Measurements from ENCODE around the gene FBN2.

The FBN2 gene

DNA sequence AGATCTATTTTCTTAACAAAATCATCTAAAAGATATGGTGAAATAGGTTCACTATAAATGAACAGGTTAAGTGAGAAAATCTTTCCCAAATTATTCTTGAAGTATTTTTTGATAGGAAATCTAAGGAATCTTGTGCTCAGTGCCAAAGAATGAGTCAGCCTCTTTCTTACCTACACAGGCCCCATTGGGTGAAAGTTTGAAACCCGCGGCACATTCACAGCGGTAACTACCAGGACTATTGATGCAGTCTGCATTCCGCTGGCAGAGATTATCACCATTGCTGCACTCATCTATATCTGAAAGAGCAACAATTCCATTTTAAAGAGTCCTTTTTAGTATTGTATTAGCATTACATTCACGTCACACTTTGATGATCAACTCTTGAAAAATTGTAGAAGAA lies 232.7 kb downstream of the FBN2 start:
- DNase-seq (ENCODE audit: low spot score) = no peak

DNA sequence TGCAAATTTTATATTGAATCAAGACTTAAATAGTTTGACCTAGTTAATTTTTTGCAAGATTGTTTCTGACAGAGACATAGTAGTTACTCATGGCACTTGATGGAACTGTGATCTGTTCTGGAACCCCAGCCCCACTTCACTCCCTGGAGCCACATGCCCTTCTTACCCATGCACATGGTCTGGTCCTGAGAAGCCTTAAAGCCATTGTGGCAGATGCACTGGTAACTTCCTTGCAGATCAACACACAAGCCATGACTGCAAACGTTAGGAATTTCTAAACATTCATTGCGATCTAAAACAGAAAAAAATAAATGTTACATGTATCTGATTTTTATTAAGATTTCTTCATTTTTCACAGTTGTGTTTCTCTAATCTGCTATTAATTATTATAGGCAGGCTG lies 233.3 kb downstream of the FBN2 start:
- DNase-seq (ENCODE audit: low spot score) = no peak

DNA sequence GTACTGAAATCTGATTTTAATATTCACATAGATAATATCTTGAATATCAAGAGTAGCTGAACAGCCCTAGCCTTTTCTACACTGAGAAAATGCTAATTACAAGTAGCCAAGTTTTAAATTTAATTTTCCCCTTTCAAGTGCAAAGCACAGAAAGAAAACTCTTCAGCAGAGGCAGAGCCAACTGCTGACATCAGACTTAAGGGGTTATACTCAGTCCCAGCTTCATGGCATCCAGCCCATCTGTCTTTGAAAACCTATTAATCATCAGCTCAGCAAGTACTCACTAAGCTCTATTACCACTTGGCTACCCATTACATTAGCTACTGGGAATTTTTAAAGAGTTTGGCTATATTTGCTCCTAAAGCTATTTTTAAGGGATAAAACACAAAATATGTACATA lies 234.0 kb downstream of the FBN2 start:
- no peak for DNase-seq (ENCODE audit: low spot score)

DNA sequence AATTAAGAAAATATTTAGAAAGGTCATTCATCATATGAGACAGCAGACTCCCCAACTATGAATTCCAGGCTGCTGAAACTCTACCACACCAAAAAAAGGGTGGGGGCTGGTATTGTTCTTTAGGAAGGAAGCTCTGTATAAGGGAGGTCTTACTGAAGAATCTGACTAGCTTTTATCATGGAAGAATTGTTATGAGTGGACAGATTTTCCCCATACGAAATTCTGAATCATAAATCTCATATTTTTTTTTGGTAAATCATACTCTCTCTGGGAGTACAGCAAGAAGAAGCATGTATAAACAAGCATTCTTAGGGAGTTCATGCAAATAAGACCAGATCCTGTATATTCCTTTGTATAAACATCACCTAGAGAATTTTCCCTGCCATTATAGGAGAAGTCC lies 234.5 kb downstream of the FBN2 start:
- DNase-seq (ENCODE audit: low spot score) = no peak

DNA sequence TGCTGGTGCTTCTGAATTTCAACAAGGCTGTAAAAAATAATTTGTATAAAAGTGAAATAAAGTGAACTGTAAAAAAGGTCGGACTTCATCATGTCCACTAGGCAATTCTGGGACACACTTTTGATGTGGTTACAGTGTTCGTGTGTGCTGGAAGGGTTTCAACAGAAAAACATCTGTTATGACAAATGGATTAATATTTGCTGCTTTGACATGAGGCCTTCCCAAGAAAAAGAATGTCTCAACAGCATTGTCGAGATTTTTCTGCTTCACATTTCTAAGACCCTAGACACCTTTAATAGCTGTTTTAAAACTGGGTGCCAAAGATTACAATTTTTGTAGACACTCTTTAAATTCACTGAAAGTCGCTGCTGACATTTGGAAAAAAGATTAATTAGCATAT lies 237.9 kb downstream of the FBN2 start:
- DNase-seq (ENCODE audit: low spot score) = no peak

DNA sequence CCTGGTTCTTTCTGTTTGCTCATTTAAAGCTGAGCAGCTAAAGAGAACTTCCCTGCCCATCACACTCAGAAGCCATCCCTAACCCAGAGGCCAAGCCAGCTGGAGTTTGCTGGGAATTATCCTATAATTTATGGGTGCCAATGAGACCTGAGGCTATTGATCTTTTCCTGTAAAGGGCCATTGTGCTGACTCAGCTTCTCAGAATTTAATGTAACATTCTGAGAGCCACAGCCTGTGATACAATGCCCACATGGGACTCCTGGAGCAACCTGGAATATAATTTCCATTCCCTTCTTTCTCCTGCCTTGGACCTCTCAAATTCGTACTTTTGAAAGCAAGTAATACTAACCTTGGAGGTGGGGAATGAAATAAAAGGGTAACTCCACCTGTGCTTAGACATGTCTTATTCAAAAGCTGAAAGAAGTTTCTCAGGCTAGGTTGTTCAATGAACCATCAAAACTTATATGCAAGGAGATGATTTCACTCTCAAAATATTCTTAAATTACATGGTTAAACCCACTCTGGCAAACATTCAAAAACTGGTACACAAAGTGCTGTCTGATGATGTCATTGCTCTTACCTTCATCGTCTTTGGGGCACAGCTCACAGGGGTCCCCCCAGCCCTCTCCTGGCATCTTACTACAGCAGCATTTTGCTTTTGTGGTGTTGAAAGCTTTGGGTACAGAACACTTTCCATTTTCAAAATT lies 247.7 kb downstream of the FBN2 start:
- no peak for DNase-seq (ENCODE audit: low spot score)

DNA sequence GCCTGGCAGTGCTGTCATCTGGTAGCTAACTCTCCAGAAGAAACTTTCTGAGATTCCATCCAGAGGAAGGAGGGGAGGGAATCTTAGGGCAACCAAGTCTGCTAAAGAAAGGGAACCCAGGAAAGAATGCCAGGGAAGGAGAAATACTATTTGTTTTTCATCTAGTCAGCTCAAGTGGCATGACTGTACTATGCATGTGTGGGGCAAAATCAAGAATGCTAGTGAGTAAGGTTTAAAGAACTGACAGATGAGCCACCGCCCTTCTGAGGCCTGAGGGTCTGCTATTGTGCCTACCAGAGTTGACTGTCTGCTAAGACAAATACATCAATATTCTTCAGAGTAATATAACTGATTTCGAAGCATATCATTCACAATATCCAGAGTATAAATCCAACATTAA lies 250.3 kb downstream of the FBN2 start:
- DNase-seq (ENCODE audit: low spot score) = no peak

DNA sequence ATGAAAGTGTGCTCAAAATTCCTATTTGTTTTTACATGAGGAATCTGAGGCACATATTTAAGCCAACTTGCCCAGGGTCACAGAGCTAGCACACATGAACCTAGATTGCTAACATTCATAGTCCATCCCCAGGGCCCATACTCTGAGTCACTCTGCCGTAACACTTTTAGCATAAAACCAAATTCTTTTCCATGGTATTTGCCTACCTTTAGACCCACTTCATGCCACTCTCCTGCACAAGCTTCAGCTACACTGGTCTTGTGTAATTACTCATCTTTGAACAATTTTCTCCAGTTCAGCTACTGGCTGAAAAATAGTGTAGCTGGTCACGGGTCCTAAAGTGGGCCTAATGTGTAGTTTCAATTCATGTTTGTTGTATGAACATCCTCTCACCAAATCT lies 253.8 kb downstream of the FBN2 start:
- DNase-seq (ENCODE audit: low spot score) = no peak

DNA sequence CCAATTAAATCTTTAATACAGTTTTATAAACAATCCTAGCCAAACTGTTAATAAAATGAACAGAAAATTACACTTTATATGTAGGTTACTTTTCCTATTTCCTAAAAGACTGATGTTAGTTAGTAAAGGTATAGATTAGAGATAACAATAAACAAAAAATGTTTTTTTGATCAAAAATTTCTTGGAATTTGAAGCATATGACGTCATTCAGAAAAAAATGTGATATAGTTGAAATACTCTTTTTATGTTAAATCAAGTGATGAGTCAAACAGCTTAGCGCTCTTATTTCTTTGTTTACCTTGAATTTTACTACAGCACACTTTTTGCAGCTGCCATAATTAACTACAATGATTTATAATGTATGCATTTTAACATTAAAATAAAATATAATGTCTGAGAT lies 258.7 kb downstream of the FBN2 start:
- DNase-seq (ENCODE audit: low spot score) = no peak

DNA sequence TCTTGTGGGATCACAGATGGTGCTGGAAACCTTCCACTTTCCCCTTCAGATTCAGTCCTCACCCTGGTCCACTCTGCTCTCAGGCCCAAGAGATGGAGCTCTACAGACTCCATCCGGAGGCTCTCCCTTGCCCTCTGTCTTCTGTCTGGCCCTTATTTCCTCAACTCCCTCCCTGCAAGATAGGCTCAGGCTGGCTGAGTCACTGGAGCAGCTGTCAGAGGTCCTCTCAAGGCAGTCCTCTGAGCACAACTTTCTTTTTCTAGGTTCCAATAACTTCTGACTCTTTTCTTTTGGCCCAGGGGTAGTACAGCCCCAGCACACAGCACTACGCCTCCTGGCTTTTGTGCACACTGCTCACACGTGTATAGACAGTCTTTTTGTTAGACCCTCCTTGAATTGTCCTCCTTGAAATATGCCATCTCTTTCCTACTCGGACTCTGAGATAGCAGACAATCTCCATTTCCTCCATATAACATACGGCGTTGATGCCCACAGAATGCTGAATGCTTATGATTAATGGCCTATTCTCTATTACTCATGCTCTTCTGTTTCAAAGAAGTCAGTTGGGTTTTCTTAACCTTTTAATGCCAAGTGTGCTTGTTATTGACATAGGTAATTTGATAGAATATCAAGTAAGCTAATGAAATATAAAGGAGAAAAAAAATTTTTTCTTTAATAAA lies 261.4 kb downstream of the FBN2 start:
- DNase-seq (ENCODE audit: low spot score) = no peak

DNA sequence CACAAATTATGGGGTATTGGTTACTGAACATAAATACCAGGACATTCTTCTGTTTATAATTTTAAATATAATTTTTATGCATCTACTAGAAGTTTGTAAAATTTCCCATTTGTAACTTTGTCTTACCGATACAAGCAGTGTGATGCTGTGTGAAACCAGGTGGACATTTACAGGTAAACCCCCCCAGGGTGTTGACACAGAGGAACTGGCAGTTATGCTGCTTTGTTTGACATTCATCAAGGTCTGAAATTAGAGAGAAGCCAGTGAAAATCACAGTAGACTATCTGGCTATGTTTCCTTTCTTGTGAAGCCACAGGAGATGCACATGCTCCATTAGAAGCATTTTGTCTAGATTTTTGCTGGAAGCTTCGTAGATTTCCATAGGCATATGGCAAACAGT lies 263.6 kb downstream of the FBN2 start:
- DNase-seq (ENCODE audit: low spot score) = no peak

DNA sequence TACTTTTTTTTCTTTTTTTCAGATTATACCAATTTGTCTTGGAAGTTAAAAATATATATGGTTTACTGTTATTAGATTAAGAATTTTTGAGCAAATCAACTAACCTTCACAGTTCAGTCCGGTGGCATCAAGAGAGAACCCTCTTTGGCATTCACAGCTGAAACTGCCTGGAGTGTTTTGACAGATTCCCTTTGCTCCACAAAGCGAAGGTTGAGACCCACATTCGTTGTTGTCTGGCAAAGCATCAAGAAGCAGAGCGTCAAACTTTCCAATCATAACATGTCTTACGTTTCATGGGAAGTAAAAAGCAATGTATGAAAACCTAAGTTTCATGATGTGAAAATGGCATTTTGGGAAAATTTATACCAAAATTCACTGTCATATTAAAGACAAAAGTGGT lies 264.3 kb downstream of the FBN2 start:
- DNase-seq (ENCODE audit: low spot score) = no peak

DNA sequence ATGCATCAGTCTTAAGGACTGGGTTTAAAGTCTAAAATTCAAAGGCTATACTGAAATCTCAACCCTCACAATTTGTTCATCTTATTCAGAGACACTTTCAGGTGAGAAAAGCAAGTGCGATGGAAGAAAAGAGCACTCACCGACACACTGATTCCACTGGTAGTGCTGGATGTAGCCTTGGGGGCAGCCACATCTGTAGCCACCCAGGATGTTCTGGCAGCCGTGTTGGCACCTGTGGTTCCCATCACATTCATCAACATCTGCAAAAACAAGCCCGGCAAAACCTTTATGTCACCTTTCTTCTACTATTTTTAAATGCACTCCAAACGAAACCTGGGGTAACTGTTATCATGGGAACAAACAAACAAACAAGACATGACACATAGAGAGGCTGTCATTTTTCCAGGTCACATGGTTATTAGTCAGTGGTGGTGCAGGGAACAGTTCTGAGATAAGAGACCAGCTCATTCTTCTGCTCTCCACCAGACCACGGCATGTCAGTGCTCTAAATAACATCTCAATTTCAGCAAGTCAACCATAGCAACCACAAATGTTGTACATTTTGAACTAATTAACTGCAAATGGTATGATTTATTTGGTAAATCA lies 266.1 kb downstream of the FBN2 start:
- DNase-seq (ENCODE audit: low spot score) = no peak

DNA sequence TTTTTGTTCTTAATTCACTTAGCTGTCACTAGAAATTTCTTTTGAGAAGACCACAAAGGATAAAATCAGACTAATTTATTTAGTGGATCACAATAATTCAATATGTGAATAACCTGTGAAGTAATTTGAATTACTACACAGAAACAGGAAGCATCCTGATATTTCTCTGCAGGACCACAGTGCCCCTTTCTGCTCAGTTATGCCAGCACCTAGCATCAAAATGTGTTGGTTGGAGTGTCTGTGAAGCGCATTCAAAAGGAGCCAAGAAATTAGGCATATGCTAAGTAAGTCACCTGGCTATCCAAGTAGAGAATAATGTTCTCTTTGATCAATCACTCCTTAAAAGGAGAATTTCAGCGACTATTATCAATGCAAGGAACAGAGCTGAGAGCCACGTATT lies 267.0 kb downstream of the FBN2 start:
- no peak for DNase-seq (ENCODE audit: low spot score)

DNA sequence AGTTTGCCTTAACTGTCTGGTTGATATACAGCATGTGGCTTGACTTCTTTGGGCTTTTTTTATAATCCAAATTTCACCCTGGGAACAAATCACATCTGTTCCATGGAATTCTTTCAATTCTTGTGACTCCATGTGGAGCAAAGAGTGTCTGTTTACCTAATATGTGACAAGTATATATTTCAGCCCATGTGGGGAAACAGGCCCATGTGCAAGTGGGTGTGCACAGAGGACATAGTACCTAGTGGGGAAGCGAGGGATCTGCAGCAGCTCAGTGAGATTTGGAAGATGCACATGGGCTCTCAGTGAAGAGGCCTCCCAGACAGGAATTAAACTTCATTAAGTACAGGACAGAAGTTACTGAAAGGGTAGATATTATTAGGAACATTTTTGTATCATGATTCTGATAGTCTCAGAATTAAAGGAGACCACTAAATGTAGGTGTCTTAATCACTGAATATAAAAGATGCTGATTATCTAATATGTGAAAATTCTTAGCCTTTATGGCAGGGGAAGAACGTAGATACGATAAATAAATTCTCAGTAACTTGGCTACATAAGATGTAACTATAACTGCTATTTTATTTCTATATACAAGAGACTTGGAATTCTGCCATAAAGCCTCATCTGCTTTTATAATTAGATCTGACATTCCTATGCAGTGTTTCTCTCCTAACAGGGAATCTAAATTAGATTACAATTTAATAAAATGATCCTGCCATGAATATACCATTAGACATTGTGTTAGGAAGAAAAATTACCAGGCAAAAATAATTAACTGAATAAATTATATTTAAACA lies 273.3 kb downstream of the FBN2 start:
- no peak for DNase-seq (ENCODE audit: low spot score)

DNA sequence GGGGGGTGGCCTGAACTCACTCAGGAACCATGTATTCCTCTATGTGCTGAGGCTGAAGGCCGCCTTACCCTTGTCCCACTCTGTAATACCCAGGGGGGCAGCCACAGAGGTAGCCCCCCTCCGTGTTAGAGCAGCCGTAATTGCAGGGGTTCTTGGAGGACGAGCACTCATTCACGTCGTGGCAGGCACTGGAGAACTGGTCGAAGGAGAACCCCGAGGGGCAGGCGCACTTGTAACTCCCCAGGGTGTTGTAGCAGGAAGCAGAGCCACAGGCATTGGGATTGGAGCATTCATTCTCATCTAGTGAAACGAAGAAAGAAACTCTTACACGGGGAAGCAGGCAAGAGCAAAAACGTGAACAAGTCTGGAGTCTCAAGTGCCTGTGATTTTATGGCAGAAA lies 274.7 kb downstream of the FBN2 start:
- no peak for DNase-seq (ENCODE audit: low spot score)

DNA sequence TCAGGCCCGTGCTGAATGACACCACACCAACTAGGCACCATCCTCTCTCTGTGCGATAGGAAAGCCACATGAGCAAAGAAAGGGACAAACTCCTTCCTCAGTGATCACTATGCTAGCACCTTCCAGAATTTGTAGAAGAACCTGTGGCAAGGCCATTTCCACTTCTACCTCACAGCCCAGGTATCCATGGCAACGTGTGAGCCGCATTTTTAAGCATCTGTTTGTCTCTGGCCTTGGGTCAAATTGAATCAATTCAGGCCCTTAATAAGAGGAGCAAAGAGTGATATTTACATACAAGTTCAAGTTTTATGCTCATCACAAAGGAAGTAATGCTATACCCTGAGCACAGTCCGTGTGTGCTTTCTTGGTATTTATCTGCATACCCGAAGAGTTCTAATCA lies 275.1 kb downstream of the FBN2 start:
- DNase-seq (ENCODE audit: low spot score) = no peak

DNA sequence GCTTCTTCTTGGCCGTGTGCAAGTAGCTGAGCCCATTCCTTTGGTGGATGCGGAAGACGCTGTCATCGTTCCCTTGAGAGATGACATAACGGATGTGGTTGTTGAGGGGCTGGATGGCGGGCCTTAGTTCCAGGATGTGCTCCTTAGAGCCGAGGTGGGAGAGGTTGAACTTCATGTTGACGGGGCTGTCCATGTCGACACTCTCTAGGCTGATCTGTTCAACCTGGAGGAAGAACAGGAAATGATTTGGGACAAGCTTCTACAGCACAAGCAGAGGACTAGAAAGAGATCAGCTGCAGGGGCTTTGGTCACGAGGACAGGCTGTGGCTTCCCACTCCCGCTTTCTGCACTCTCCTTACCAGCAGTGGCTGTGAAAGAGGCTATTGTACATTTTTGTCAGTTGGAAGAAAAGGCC lies 278.4 kb downstream of the FBN2 start:
- no peak for DNase-seq (ENCODE audit: low spot score)

DNA sequence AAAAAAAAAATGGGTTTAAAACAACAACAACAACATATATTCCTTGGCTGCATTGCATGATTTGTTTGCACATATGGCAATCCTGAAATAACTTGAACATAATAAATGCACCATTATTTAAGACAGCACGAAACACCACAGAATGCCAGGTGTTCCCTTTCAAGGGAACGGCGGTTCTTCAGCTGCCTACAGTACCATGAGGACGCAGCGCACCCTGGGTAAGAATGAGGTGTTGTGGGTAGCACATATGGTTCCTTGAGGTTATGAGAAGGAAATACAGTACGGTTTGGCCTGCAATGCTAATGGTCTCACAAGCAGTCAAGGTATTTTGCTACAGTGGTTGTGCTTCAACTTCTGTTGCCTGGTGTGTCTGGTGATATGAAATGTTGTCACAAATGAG lies 279.7 kb downstream of the FBN2 start:
- no peak for DNase-seq (ENCODE audit: low spot score)

DNA sequence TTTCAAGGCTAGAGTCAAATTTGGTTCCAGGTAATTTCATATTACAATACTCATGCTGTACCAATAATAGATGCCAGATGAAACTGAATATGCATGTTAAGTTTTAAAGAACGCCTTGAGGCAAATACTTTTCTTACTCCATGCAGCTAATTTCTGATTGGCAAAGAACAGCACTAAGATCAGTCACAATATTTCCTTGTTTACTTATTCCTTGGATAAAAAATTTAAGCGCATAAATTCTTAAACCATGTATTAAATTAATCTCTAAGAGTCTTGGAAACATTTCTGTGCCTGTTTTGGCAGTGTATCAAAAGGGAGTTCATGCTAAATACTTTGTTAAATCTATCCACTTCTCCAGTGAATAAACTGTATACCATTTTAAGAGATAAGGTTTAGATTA lies 281.0 kb downstream of the FBN2 start:
- DNase-seq (ENCODE audit: low spot score) = no peak

DNA sequence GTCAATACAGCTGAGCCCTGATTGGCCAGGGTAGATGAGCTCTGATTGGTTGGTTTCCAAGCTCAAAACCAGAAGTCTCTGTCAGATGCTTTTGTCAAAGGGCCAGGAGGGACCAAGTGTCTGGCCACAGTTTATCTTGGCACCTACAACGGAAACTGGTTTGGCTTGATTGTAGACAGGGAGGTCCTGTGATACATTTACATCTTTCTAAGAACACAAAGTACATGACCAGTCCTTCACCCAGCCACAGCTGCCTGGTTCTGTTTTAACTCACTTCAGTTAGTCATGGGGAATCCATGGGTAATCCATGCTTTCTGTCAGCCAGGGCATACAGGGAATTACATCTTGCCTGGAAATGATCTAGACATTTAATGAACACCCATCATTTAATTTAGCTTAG lies 283.3 kb downstream of the FBN2 start:
- DNase-seq (ENCODE audit: low spot score) = no peak

DNA sequence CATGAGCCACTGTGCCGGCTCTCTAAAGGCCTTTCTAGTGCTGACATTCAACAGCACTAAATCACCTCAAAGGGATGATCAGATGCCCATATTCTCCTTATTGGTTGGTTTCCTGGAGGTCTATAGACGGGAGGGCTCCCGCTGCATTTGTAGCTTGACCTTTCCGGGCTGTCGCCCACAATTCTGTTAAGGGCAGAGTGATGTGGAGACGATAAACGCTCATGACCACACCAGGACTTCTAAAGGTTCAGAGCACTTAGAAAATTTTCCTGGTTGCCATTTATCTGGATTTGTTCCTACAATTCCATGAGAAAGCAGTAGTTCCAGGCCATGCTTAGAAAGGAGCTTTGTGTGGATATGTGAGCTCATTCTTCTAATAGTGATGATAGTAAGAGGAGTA lies 284.2 kb downstream of the FBN2 start:
- DNase-seq (ENCODE audit: low spot score) = no peak

DNA sequence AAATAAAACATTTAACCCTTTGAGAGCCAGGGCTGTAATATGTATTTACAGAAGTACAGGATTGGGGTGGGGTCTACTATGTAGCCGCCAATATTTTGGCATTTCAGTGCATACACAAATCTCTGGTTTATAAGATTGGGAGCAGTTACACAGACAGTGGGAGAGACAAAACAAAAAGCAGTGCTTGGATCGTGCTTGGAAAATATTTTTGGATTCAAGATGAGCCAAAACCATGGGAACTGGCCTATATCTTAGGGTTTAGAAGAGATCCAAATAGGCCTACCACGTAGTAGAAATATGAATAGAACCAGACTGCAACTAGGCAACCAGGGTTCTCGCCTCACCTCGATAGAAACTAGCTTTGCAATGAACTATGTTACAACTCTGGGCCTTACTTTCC lies 284.9 kb downstream of the FBN2 start:
- no peak for DNase-seq (ENCODE audit: low spot score)
